GM12878 (cell line): ENCODE data around the gene IL34. TPM values are rescaled to one million over a fixed set of nuclear protein-coding genes. Genes with fewer than 3 reads are reported as not detected.
"Not testable (repeated sequence)": the region's sequence is repeated elsewhere in the genome, so short reads cannot be mapped to it uniquely, and the experiment has no call there.

ENCODE experiments used
- ATAC-seq: fragments of 200-7000 bp; cut with Tn5 transposase; 3 replicates; pipeline ENCODE4 v1.9.1; 2020; ENCODE audit warnings: mild to moderate bottlenecking, moderate library complexity
- BruUV-seq: library from RNA; stranded (reverse); fragments of 400-500 nt; replicated peaks from 2 replicates; lab custom pipeline; 2021; lab: Mats Ljungman, UMichigan
- CTCF ChIA-PET: fragments of 300-600 bp; sonication (Branson Sonifier 250); formaldehyde crosslinking; extraction: SDS; loops from one replicate; lab custom pipeline; 2021; ENCODE audit warnings: inconsistent platforms; lab: Yijun Ruan, JAX
- POLR2A ChIA-PET: fragments of 350-600 bp; formaldehyde crosslinking; extraction: SDS; loops from one replicate; lab custom pipeline; 2021; ENCODE audit warnings: inconsistent platforms; lab: Charles Lee
- RAD21 ChIA-PET: fragments of 300-600 bp; sonication (Branson Sonifier 250); formaldehyde crosslinking; loops from one replicate; lab custom pipeline; 2023; ENCODE audit warnings: antibody characterized with exemption; ENCODE audit not compliant: unreplicated experiment; lab: Charles Lee
- SMC1A ChIA-PET: fragments of 300-600 bp; sonication (Branson Sonifier 250); formaldehyde crosslinking; loops from one replicate; lab custom pipeline; 2023; ENCODE audit not compliant: unreplicated experiment, uncharacterized antibody; lab: Charles Lee
- DNase-seq: peaks from one replicate; pipeline ENCODE4 v3.0.0-alpha.2; 2011; ENCODE audit warnings: low read depth, low spot score
- FAIRE-seq: peaks from 3 replicates; lab custom pipeline; 2011; peaks lifted over from hg19 to GRCh38; lab: Jason Lieb, UNC
- H2AFZ ChIP-seq: 2 replicates; pipeline ENCODE4 v1.6.0; 2011; ENCODE audit warnings: low read depth, low read length, control low read depth; ENCODE audit not compliant: control insufficient read depth
- H3K27ac ChIP-seq: 2 replicates; pipeline ENCODE4 v1.5.1; 2011; ENCODE audit warnings: control low read depth; ENCODE audit not compliant: control insufficient read depth, insufficient read depth
- H3K27me3 ChIP-seq, 2 experiments: replicated peaks in 1 of 2; 2 replicates each; pipeline versions ENCODE4 v1.6.0 to v1.6.1; 2011; ENCODE audit warnings: low read length in 1 of 2; ENCODE audit not compliant: control insufficient read depth in 2 of 2, insufficient read depth in 2 of 2
- H3K36me3 ChIP-seq, 2 experiments: 2 replicates each; pipeline ENCODE4 v1.5.1; 2011; ENCODE audit warnings: low read length in 1 of 2; ENCODE audit not compliant: control insufficient read depth in 2 of 2, insufficient read depth in 2 of 2
- H3K4me1 ChIP-seq: 2 replicates; pipeline ENCODE4 v1.6.1; 2011; ENCODE audit warnings: mild to moderate bottlenecking, low read length, moderate library complexity, mixed read lengths; ENCODE audit not compliant: control insufficient read depth, insufficient read depth
- H3K4me2 ChIP-seq: 2 replicates; pipeline ENCODE4 v1.6.0; 2011; ENCODE audit warnings: control low read depth; ENCODE audit not compliant: control insufficient read depth, insufficient read depth
- H3K4me3 ChIP-seq: fragments of 200-600 bp; sonication (generic); 2 replicates; pipeline ENCODE4 v1.5.1; 2016
- H3K79me2 ChIP-seq: 2 replicates; pipeline ENCODE4 v1.6.0; 2011; ENCODE audit warnings: low read length; ENCODE audit not compliant: control insufficient read depth, insufficient read depth
- H3K9ac ChIP-seq: 2 replicates; pipeline ENCODE4 v1.8.0; 2011; ENCODE audit warnings: low read length, control low read depth, mixed read lengths; ENCODE audit not compliant: control insufficient read depth, insufficient read depth
- H3K9me3 ChIP-seq: replicated peaks from 3 replicates; pipeline ENCODE4 v1.5.1; 2011; ENCODE audit warnings: mild to moderate bottlenecking, low read length; ENCODE audit not compliant: control insufficient read depth, insufficient read depth
- H4K20me1 ChIP-seq: 2 replicates; pipeline ENCODE4 v1.6.0; 2011; ENCODE audit not compliant: control insufficient read depth, insufficient read depth
- CREM ChIP-seq: IDR thresholded peaks from 2 replicates; pipeline ENCODE4 v1.6.1; 2014; ENCODE audit warnings: antibody characterized with exemption, low read depth
- EGR1 ChIP-seq, 2 experiments: IDR thresholded peaks; 1 replicate in 1 of 2; 2 replicates in 1 of 2; pipeline ENCODE4 v1.6.1; 2011 to 2012; ENCODE audit warnings: low read depth in 2 of 2, low read length in 2 of 2, borderline replicate concordance in 1 of 2, mild to moderate bottlenecking in 1 of 2, moderate library complexity in 1 of 2
- NFIC ChIP-seq: IDR thresholded peaks from 2 replicates; pipeline ENCODE4 v1.6.1; 2012; ENCODE audit warnings: low read depth, mild to moderate bottlenecking, inconsistent platforms, low read length, moderate library complexity
- NFYB ChIP-seq: IDR thresholded peaks from 2 replicates; pipeline ENCODE4 v1.6.1; 2011; ENCODE audit warnings: low read depth, mild to moderate bottlenecking, low read length, improper control_type of control experiment, moderate library complexity; ENCODE audit not compliant: insufficient read depth
- NR2F1 ChIP-seq: fragments of 450-650 bp; conservative IDR thresholded peaks from 2 replicates; pipeline ENCODE4 v1.6.1; 2017; ENCODE audit warnings: mild to moderate bottlenecking
- POLR2A ChIP-seq: IDR thresholded peaks from 2 replicates; pipeline ENCODE4 v1.6.1; 2011; ENCODE audit warnings: low read depth, mild to moderate bottlenecking, low read length
- ZBED1 ChIP-seq: IDR thresholded peaks from 2 replicates; pipeline ENCODE4 v1.6.1; 2016; ENCODE audit warnings: borderline replicate concordance
- WGBS: methylation state at CpG from one replicate; pipeline ENCODE4 v1.1.6; 2016; ENCODE audit warnings: low lambda C conversion rate; ENCODE audit not compliant: insufficient replicate concordance, insufficient coverage; ENCODE audit errors: missing lambda C conversion rate; 5-methylcytosine and 5-hydroxymethylcytosine counted together
- in situ Hi-C: fragments of 300-500 bp; cut with MboI; formaldehyde crosslinking; loops from 9 replicates; pipeline ENCODE4 v1.14.3; 2018; ENCODE audit warnings: mixed read lengths
- intact Hi-C: fragments of 100-400 bp; cut with micrococcal nuclease; formaldehyde crosslinking; loops from one replicate; pipeline ENCODE4 v1.14.2; 2022; ENCODE audit not compliant: unreplicated experiment
- polyA plus RNA-seq, 11 experiments: library from polyadenylated mRNA; depleted of rRNA in 4 of 11; unstranded in 6 of 11; stranded (reverse) in 5 of 11; fragments of >200 nt; fragmentation: Nextera tagmentation in 4 of 11; fragmentation: Illumina TruSeq in 1 of 11; extraction: Ambion mirVana in 4 of 11; extraction: Trizol in 1 of 11; gene quantifications; 1 replicate in 1 of 11; 2 replicates in 10 of 11; pipeline versions ENCODE4 v1.2.1 to v1.2.3, GENCODE V29; 2011 to 2016; ENCODE audit warnings: inconsistent platforms in 2 of 11, missing spikeins in 2 of 11, low read depth in 1 of 11
- total RNA-seq, 4 experiments: library from RNA; depleted of rRNA in 3 of 4; stranded (reverse); fragments of >200 nt in 3 of 4; fragmentation: Illumina TruSeq in 1 of 4; extraction: Trizol in 1 of 4; gene quantifications; 2 replicates each; pipeline versions ENCODE4 v1.2.1 to v1.2.3, GENCODE V29; 2013 to 2021
- TF ChIP-seq, protein P1 (sequence below): fragments of 450-650 bp; formaldehyde crosslinking; IDR thresholded peaks from 2 replicates; pipeline ENCODE4 v1.4.0; 2020; ENCODE audit warnings: mild to moderate bottlenecking, moderate library complexity
- TF ChIP-seq, protein P2 (sequence below): fragments of 450-650 bp; IDR thresholded peaks from 2 replicates; pipeline ENCODE4 v1.6.1; 2018; ENCODE audit warnings: borderline replicate concordance, mild to moderate bottlenecking; ENCODE audit not compliant: partially characterized antibody

Gene IL34
- total and polyA plus RNA-seq, 10 of the 15 experiments (the other 5 are each of a cell fraction or from before 2014, with no cell fraction given): 0.27 to 0.40 TPM; not detected in 8

DNA sequence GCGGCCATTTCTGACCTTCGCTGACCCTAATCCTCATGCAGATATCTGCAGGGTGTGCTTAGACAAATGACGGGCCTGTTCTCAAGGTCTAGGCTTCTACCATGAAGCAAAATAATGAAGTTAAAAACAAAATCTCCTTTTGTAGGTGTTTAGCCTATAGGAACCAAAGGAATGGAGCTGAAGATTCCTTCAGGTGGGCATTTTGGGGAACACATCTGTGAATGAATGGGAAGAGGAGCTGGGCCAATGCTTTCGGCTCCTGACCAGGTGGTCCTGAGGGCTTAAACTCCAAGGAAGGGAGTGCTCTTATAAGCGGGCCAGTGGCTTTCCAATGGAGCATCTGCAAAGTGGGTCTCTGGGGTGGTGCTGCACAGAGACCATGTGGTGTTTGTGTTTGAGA is 14.1 kb upstream of the IL34 start (continued):
- TF ChIP-seq CREM (no peak), NFIC (no peak), POLR2A (no peak), EGR1 (IDR thresholded peaks at IDR 0.05; ENCODE audit: borderline replicate concordance in 1 of 2, low read depth in 2 of 2, low read length in 2 of 2) (no peak), NR2F1 (no peak), ZBED1 (no peak), NFYB (no peak)
- TF ChIP-seq, protein P1, sequence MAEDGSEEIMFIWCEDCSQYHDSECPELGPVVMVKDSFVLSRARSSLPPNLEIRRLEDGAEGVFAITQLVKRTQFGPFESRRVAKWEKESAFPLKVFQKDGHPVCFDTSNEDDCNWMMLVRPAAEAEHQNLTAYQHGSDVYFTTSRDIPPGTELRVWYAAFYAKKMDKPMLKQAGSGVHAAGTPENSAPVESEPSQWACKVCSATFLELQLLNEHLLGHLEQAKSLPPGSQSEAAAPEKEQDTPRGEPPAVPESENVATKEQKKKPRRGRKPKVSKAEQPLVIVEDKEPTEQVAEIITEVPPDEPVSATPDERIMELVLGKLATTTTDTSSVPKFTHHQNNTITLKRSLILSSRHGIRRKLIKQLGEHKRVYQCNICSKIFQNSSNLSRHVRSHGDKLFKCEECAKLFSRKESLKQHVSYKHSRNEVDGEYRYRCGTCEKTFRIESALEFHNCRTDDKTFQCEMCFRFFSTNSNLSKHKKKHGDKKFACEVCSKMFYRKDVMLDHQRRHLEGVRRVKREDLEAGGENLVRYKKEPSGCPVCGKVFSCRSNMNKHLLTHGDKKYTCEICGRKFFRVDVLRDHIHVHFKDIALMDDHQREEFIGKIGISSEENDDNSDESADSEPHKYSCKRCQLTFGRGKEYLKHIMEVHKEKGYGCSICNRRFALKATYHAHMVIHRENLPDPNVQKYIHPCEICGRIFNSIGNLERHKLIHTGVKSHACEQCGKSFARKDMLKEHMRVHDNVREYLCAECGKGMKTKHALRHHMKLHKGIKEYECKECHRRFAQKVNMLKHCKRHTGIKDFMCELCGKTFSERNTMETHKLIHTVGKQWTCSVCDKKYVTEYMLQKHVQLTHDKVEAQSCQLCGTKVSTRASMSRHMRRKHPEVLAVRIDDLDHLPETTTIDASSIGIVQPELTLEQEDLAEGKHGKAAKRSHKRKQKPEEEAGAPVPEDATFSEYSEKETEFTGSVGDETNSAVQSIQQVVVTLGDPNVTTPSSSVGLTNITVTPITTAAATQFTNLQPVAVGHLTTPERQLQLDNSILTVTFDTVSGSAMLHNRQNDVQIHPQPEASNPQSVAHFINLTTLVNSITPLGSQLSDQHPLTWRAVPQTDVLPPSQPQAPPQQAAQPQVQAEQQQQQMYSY (CRISPR knock-in tag): no peak
- TF ChIP-seq, protein P2, sequence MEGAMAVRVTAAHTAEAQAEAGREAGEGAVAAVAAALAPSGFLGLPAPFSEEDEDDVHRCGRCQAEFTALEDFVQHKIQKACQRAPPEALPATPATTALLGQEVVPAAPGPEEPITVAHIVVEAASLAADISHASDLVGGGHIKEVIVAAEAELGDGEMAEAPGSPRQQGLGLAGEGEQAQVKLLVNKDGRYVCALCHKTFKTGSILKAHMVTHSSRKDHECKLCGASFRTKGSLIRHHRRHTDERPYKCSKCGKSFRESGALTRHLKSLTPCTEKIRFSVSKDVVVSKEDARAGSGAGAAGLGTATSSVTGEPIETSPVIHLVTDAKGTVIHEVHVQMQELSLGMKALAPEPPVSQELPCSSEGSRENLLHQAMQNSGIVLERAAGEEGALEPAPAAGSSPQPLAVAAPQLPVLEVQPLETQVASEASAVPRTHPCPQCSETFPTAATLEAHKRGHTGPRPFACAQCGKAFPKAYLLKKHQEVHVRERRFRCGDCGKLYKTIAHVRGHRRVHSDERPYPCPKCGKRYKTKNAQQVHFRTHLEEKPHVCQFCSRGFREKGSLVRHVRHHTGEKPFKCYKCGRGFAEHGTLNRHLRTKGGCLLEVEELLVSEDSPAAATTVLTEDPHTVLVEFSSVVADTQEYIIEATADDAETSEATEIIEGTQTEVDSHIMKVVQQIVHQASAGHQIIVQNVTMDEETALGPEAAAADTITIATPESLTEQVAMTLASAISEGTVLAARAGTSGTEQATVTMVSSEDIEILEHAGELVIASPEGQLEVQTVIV: no peak

DNA sequence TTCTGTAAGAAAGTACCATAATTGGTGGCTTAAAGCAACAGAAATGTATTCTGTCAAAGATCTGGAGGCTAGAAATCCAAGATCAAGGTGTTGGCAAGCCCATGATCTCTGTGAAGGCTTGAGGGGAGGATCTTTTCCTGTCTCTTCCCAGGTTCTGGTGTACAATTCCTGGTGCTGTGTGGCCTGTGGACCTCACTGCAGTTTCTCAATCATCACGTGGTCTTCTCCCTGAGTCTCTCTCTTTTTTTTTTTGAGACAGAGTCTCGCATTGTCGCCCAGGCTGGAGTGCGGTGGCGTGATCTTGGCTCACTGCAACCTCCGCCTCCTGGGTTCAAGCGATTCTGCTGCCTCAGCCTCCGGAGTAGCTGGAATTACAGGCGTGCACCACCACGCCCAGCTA is 12.7 kb upstream of the IL34 start:
- intact Hi-C loops, in situ Hi-C loops, ATAC-seq, POLR2A ChIA-PET, H3K36me3 ChIP-seq, CTCF ChIA-PET, DNase-seq, H3K27me3 ChIP-seq, H3K4me3 ChIP-seq, H3K79me2 ChIP-seq, SMC1A ChIA-PET, BruUV-seq, FAIRE-seq, H2AFZ ChIP-seq, H4K20me1 ChIP-seq, H3K4me1 ChIP-seq, H3K9ac ChIP-seq, H3K4me2 ChIP-seq, RAD21 ChIA-PET, H3K9me3 ChIP-seq, H3K27ac ChIP-seq: not testable (repeated sequence)
- 70% methylated on average over 10 of the region's 10 CpGs for WGBS
